ENCODE data around the gene PIGV.

Gene PIGV

DNA sequence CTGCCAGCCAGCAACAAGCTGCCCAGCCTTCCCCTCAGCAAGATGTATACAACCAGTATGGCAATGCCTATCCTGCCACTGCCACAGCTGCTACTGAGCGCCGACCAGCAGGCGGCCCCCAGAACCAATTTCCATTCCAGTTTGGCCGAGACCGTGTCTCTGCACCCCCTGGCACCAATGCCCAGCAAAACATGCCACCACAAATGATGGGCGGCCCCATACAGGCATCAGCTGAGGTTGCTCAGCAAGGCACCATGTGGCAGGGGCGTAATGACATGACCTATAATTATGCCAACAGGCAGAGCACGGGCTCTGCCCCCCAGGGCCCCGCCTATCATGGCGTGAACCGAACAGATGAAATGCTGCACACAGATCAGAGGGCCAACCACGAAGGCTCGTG lies 13.3 kb upstream of the PIGV start:
- DNase-seq, result no peak

GRCh38 chr1:26775666-26776065 lies 12.1 kb upstream of the PIGV start:
- DNase-seq, result no peak

- no peak for DNase-seq
Measured at GRCh38 chr1:26779098-26779668, 8.6 kb upstream of the PIGV start.

GRCh38 chr1:26780344-26780957 lies 7.3 kb upstream of the PIGV start:
- no peak for DNase-seq

GRCh38 chr1:26781206-26781825 lies 6.4 kb upstream of the PIGV start:
- no peak for DNase-seq

DNA sequence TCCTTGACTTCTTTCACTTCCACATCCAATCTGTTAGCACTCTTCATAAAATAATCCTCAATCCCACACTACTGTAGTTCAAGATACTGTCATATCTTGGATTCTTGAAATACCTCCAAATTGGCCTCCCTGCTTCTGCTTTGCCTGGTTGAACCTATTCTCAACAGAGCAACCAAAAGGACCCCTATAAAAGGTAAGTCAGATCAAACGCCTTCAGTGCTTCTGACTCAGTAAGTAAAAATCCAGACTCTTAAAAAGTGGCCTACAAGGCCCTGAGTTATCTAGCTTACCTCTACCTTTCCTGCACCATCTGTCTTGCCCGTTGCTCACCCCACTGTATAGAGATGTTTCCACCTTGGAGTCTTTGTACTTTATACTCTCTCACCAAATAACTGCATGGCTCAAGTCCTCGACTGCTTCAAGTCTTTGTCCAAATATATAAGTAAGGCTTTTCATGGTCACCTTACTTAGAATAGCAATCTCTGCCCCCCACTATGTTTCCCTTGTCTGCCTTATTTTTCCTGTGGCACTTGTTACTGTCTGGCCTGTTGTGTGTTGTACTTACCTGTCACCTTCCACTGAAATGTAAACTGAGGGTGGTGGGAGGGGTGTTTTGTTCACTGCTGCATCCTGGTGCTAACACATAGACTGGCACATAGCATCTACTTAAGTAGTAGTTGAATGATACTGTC lies 5.1 kb upstream of the PIGV start:
- no peak for DNase-seq

GRCh38 chr1:26783646-26784022 lies 4.1 kb upstream of the PIGV start:
- no peak for DNase-seq

DNA sequence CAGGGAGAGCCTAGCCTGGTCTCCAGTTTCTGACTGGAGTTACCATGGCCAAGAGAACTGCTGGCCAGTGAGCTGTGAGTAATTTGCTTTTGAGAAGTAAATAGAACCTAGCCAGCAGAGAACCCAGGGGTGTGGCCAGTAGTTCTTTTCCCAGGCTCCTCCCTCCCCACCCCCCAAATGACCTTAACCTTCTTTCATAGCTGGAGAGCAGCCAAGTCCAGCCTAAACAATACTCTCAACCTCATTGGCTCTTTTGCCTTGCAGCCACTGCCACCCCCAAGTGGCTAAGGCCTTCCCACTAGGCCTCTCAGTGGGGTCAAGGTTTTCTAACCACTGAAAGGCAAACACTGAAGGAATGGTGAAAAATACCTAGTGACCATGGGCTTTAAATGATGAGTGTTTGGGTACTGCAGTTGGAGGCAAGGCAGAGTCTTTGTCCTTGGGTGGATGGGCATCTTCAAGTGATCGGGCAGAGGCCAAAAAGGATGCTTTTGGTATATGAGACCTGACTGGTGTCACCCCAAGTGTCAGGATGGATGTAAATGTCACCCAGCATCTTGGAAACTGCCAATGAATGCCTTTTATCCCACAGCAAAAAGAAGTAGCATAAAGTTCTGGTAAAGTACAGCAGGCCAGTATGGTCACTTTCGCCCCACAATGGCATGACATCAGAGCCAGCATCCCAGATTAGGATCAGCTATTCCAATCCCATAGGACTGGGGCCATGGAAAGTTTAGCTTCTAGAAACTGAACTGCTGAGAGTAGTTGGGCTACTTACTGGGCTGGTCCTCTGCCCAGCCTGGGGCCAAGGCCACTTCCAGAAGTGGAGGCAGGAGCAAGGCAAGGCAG lies 3.5 kb upstream of the PIGV start:
- DNase-seq, result no peak

DNA sequence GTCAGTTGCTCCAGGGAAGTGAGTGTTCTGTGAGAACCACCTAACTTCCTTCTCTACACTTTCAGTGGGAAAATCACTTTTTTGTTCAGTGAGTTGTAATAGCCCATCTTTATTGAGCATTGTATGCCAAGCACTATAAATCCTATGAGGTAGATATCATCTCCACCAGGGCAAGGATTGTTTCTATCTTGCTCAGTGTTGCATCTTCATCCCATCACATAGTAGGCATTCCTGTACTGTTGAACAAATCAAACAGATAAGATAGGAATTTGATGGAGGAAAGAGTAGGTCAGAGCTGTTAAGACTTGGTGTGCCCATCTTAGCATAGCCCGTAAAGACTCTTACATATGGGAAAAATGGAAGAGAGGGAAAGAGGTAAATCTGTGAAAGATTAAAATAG lies 2.9 kb upstream of the PIGV start:
- DNase-seq, result no peak

GRCh38 chr1:26785611-26786436 lies 1.9 kb upstream of the PIGV start:
- no peak for DNase-seq

DNA sequence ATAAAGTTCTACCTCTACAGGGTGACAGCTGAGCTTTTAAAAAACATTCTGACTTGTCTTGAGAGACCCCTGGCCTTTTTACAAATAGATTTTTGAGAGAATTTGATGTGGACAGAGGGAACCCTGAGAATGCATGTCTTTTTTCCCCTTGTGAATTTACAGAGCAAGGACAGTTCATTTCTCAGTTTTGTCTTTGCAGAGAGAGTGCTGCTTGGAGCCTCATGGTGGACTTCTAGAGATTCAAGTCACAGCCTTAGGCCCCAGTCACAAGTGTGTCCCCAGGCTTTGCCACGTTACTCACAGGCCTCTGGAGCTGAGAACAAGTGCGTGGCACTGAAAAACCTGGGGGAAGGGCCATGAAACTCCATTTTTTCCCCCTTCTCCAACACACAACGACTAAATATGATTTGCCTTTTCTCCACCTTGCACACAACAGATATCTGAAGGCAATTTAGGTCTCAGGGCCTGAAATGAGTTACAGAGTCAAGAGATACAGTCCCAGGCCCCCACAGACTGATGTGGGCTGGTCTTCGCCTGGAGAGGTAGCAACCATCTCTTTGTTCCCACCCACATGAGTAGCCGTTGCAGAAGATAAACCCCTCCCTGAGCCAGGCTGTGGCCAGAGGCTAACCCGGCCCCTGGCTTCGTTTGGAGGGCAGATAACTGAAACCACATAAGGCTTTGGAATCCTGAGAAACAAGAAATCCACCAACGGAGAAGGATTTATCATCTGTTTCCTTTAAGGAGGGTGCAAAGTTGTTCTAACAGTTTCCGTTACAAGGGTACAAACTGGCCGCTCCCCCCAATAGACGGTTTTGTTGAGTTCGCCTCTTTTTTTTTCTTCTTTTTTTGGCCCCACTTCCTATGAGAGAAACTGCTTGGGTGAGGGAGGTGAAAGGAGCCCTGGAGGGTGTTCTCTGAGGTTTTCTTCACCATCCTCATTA lies 1.0 kb upstream of the PIGV start:
- DNase-seq, result no peak

DNA sequence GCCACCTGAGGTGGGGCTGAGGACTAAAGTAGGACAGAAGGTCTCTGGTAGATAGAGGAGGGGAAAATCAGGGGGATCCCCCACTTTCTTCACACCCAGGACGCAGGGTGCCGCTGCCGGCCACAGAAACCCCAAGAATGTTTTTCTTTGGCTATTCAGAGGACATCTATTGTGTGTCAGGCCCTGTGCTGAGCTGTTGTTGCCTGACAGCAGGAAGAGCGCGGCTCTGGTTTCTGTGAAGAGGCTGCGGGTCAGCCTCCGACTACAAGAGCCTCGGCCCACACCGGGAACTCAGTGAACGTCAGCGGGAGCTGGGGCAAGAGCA lies 407 bp upstream of the PIGV start:
- no peak for DNase-seq

GRCh38 chr1:26788515-26788785 lies 700 bp downstream of the PIGV start:
- DNase-seq, result no peak

DNA sequence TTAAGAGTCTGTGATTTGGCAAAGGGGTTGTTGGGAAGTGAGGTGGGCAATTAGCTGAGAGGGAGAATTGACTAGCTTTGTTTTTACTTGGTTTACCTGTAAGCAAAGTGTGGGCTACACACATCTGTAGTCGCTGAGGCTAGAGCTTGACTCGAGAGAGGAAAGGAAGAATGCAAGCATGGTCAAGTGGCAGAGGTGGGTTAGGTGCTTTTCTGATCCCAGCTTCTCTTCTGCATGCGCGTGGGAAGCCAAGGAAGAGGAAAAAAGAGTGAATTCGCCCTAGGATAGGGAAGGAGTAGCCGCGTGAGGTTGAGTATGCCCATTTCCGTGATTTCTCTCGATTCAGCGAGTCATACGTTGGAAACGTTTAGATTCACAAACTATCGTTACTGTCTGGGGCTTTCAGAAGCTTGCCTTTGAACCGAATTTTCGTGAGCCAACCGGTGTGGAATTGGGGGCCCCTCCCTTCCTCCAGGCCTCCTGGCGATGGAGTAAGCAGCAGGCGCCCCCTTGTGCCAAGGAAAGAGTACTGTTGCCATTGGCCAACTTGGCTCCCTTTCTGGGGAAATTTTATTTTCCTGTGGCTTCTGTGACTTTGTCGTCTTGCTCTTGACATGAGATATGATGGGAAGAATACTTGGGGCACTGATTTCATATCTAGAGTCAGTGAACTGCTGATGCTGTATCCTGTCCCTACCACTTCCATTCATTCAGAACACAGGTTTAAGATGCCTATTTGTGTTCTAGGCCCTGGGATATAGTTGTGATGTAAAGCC lies 1.3 kb downstream of the PIGV start:
- DNase-seq, result peak; percentile 85

- DNase-seq, result no peak
Measured at GRCh38 chr1:26789612-26789865, 1.8 kb downstream of the PIGV start.

- no peak for DNase-seq
Measured at GRCh38 chr1:26789931-26790330, 2.2 kb downstream of the PIGV start.

GRCh38 chr1:26790551-26790953 lies 2.8 kb downstream of the PIGV start:
- DNase-seq, result no peak

- DNase-seq, result no peak
Measured at GRCh38 chr1:26791148-26791547, 3.4 kb downstream of the PIGV start.

GRCh38 chr1:26791626-26792025 lies 3.9 kb downstream of the PIGV start:
- DNase-seq, result no peak

DNA sequence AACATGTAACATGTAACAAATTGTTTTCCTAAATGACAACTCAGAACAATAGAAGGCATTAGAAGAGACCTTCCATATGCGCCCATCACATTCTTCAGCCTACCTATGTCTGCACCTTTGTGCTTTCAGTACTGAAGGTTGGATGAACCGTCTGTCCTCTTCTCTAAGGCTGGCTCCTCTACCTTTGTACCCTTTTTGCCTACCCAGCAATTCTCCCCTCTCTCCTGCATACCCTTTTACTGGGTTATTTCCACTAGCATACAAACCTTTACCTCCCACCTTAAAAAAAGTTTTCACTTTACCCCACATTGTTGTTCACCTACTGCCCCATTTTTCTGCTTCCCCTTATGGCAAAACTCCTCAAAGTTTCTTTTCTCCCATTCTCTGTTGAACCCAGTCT lies 5.2 kb downstream of the PIGV start:
- DNase-seq, result no peak

DNA sequence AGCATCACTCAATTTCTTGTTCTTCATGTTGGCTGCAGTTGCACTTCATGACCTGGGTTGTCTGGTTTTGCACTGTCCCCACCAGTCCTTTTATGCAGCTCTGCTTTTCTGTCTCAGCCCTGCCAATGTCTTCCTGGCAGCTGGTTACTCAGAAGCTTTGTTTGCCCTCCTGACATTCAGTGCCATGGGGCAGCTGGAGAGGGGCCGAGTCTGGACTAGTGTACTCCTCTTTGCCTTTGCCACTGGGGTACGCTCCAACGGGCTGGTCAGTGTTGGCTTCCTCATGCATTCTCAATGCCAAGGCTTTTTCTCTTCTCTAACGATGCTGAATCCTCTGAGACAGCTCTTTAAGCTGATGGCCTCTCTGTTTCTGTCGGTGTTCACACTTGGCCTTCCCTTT lies 6.6 kb downstream of the PIGV start:
- no peak for DNase-seq
